ENCODE data around the gene PPM1J.

DNA sequence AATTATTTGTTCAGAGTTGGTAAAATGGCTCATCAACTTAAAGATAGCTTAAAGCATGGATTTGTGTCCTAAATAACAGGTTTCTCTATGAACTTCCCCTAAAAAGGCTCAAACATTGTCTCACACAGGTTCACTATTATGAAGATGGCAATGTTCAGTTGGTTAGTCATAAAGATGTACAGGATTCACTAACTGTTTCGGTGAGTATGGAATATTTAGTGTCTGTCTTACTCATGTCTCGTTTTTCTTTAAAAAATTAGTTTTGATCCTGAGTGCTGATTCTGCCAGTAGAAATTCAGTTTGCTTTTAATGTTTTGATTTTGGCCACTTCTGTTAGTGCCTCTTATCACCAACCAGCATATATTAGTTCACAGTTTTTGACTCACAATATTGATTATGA, 48.2 kb downstream of the PPM1J start:
- TF ChIP-seq EZH2 (IDR thresholded peaks at IDR 0.05; ENCODE audit: borderline replicate concordance, low read depth, low read length, poor library complexity, severe bottlenecking) (no peak), CTCF (conservative IDR thresholded peaks at IDR 0.05; ENCODE audit: low read depth, low read length) (no peak)
